ENCODE data around the gene ATN1.

The ATN1 gene

DNA sequence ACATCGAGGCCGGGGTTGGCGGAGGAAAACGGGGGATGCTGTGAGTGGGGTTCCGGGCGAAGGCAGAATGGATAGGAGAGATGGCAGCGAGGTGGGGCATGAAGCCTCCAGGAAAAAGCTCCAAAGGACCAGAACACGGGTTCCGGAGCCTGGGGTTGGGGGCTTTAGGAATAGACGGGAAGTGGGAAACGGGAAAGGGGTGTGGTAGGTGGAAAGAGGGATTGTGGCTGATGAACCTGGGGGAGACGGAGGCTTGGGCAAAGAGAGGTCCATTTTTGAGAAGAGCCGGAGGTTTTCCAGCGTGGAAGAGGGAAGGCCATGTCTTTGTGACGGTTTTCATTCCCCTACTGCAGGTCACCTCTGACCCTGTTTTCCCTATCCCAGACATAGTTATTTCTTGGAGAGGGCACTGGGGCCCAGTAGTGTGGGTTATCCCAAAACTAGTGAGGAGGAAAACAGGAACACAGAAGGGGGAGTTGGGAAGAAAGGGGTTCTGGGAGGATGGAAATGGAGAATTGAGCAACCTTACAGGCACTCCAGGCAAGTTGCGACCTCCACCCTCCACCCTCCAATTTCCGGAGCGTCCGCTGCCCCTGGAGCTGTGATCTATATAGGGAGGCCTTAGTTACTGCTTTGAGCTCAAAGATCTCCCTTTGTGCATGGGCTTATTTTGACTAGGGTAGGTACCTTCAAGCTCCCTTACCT, 1.1 kb downstream of the ATN1 start:
- DNase-seq, result no peak

DNA sequence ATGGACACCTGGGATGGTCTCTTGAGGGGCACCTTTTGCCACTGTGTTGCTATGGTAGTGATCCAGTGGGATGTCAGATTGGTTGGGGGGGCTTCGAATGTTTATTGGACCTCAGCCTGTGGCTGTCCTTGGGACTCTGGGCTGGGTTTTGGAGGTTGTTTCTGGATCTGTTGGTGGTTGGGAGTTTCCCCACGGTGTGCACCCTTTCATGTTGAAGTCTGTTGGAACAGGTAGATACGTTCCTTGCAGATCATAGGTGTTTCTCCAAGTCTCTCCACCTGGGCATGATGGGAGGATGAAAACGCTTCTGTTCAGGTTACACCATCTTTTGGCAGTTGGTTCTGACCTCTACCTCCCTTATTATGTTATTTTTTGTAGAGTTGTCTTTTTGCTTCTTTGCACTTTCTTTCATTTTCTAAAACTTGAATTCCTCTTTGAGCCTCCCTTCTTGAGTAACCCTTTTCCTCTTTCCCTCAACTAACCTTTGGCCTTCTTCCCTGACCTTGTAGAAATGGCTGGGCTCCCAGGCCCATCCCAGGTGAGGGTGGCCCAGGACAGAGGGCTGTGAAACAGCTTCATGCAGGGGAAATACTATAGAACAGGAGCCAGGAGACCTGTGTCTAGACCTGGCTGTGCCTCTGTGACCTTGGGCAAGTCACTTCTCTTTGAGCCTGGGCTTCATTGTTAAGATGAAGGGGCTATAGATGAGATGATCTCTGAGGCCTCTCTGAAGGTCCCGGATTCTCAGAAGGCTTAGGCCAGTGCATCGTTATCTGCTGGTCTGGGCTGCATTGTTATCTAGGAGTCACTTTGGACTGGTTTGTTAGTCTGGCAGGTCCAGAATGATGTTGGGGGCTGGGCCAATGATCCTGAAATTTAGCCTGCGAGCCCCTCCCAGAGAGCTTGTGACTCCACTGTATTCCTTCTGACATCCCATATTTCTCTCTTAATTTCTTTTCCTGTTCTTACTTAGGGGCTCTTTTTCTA, 2.0 kb downstream of the ATN1 start:
- DNase-seq, result no peak

DNA sequence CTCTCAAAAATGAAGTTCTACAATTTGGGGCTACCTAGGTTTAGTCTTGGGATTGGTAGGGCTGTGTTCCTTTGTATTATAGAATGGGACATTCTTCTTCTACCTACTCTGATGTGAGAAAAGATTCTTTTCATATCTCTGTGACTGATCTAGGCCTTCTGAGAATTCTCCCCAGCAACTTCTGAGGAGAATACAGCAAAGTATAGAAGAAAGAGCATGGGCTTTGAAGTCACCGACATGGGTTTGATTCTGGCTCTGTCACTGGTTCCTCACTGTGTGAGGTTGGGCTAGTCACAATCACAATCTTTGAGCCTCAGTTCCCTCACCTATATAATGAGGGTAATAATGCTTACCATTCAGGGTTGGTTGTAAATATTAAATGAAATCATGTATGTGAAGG, 5.0 kb downstream of the ATN1 start:
- no peak for DNase-seq

DNA sequence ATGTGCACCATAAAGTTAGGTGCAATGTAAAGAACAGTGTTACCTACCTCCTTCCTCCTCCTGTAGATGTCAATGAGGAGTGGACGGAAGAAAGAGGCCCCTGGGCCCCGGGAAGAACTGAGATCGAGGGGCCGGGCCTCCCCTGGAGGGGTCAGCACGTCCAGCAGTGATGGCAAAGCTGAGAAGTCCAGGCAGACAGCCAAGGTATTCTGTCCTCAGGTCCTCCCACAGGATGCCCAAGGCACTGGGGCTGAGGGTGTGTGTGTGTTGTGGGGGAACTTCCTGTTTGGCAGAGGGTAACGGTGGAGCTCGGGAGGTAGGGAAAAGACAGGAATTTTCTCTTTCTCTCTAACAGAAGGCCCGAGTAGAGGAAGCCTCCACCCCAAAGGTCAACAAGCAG, 6.4 kb downstream of the ATN1 start:
- DNase-seq, result no peak

DNA sequence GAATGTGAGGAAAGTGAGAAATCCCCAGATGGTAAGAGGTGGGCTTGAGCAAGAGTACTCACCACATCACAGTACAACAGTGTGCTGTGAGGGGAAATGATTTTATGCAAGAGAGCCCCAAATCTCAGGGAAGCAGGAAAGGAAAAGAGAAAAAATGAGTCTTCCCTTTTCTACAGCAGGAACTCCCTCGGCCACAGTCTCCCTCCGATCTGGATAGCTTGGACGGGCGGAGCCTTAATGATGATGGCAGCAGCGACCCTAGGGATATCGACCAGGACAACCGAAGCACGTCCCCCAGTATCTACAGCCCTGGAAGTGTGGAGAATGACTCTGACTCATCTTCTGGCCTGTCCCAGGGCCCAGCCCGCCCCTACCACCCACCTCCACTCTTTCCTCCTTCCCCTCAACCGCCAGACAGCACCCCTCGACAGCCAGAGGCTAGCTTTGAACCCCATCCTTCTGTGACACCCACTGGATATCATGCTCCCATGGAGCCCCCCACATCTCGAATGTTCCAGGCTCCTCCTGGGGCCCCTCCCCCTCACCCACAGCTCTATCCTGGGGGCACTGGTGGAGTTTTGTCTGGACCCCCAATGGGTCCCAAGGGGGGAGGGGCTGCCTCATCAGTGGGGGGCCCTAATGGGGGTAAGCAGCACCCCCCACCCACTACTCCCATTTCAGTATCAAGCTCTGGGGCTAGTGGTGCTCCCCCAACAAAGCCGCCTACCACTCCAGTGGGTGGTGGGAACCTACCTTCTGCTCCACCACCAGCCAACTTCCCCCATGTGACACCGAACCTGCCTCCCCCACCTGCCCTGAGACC, 7.8 kb downstream of the ATN1 start:
- no peak for DNase-seq

DNA sequence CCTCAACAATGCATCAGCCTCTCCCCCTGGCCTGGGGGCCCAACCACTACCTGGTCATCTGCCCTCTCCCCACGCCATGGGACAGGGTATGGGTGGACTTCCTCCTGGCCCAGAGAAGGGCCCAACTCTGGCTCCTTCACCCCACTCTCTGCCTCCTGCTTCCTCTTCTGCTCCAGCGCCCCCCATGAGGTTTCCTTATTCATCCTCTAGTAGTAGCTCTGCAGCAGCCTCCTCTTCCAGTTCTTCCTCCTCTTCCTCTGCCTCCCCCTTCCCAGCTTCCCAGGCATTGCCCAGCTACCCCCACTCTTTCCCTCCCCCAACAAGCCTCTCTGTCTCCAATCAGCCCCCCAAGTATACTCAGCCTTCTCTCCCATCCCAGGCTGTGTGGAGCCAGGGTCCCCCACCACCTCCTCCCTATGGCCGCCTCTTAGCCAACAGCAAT, 8.5 kb downstream of the ATN1 start:
- DNase-seq, result no peak

DNA sequence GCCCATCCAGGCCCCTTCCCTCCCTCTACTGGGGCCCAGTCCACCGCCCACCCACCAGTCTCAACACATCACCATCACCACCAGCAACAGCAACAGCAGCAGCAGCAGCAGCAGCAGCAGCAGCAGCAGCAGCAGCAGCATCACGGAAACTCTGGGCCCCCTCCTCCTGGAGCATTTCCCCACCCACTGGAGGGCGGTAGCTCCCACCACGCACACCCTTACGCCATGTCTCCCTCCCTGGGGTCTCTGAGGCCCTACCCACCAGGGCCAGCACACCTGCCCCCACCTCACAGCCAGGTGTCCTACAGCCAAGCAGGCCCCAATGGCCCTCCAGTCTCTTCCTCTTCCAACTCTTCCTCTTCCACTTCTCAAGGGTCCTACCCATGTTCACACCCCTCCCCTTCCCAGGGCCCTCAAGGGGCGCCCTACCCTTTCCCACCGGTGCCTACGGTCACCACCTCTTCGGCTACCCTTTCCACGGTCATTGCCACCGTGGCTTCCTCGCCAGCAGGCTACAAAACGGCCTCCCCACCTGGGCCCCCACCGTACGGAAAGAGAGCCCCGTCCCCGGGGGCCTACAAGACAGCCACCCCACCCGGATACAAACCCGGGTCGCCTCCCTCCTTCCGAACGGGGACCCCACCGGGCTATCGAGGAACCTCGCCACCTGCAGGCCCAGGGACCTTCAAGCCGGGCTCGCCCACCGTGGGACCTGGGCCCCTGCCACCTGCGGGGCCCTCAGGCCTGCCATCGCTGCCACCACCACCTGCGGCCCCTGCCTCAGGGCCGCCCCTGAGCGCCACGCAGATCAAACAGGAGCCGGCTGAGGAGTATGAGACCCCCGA, 9.1 kb downstream of the ATN1 start:
- peak; percentile 76 for DNase-seq

DNA sequence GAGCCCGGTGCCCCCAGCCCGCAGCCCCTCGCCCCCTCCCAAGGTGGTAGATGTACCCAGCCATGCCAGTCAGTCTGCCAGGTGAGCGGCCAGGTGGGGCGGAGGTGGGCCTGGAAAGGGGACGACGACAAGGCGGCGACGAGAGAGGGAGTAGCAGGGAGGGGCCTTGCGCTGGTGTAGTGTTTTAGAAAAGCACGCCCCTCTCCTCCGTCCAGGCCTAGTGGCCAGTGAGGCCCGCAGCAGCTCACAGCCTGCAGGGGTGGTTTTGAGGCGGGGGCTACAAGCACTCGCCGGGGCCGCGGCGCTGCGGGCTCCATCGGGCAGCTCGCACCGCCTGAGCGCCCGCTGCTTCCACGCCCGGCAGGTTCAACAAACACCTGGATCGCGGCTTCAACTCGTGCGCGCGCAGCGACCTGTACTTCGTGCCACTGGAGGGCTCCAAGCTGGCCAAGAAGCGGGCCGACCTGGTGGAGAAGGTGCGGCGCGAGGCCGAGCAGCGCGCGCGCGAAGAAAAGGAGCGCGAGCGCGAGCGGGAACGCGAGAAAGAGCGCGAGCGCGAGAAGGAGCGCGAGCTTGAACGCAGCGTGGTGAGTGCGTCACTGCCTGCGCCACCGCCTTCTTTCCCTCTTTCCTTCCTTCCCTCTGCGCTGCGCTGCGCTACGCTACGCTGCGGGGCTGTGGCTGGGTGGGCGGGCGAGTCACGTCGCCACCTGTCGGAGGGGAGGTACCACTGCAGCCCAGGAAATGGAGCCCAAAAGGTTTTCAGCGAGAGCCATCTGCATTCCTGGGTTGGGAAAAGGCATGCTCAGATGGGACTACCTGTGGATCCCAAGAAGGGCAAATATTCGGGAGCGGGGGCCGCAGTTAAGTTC, 10.0 kb downstream of the ATN1 start:
- peak; percentile 98 for DNase-seq

DNA sequence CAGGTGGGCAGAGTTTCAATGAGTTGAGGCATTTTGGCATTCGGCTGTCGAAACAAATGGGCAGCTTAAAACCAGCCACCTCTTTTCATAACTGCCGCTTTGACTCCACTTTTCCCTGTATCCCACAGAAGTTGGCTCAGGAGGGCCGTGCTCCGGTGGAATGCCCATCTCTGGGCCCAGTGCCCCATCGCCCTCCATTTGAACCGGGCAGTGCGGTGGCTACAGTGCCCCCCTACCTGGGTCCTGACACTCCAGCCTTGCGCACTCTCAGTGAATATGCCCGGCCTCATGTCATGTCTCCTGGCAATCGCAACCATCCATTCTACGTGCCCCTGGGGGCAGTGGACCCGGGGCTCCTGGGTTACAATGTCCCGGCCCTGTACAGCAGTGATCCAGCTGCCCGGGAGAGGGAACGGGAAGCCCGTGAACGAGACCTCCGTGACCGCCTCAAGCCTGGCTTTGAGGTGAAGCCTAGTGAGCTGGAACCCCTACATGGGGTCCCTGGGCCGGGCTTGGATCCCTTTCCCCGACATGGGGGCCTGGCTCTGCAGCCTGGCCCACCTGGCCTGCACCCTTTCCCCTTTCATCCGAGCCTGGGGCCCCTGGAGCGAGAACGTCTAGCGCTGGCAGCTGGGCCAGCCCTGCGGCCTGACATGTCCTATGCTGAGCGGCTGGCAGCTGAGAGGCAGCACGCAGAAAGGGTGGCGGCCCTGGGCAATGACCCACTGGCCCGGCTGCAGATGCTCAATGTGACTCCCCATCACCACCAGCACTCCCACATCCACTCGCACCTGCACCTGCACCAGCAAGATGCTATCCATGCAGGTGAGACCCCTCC, 10.8 kb downstream of the ATN1 start:
- DNase-seq, result no peak

DNA sequence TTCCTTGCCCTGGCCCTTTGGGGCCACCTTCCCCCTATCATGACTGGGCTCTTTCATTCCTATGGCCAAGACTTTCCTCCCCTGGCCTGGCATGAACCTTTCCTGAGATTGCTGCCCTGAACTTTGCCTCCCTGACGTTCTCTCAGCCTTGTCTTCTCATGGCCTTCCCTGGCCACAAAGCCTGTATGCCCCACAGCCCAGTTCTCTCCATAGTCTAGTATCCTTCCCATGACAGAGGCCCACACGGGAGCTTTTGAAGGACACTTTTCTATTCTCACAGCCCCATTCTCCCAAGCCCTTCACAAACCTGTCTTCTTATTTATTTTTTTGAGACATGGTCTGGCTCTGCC, 11.4 kb downstream of the ATN1 start:
- no peak for DNase-seq

DNA sequence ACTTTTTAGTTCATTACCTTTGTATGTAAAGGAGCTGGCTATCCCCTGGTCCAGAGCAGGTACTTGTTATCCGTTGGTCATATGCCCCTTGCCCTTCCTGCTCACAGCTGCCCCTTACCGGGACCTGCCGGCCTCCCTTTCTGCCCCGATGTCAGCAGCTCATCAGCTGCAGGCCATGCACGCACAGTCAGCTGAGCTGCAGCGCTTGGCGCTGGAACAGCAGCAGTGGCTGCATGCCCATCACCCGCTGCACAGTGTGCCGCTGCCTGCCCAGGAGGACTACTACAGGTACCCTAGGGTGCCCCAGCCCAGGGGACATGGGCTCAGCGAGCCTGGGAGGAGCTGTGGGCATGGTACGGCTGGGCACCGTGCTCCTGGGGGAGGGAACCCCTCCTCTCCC, 13.5 kb downstream of the ATN1 start:
- DNase-seq, result no peak

DNA sequence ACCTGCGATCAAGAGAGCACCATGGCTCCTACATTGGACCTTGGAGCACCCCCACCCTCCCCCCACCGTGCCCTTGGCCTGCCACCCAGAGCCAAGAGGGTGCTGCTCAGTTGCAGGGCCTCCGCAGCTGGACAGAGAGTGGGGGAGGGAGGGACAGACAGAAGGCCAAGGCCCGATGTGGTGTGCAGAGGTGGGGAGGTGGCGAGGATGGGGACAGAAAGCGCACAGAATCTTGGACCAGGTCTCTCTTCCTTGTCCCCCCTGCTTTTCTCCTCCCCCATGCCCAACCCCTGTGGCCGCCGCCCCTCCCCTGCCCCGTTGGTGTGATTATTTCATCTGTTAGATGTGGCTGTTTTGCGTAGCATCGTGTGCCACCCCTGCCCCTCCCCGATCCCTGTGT, 14.0 kb downstream of the ATN1 start:
- no peak for DNase-seq

DNA sequence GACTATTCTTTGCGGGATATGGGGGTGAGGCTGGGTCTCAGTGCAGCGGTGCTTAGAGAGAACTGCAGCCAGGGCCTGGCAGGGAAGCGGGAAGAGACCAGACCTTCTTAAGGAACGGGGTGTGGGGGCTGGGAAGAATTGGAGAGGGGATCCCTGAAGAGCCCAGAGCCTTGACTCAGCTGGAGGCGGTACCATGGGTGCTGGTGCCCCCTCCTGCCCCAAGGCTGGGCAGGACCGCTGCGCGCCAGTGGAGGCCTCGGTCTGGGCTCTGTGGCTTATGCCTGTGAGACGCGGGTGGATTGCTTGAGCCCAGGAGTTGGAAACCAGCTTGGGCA, 14.5 kb downstream of the ATN1 start:
- DNase-seq, result no peak

DNA sequence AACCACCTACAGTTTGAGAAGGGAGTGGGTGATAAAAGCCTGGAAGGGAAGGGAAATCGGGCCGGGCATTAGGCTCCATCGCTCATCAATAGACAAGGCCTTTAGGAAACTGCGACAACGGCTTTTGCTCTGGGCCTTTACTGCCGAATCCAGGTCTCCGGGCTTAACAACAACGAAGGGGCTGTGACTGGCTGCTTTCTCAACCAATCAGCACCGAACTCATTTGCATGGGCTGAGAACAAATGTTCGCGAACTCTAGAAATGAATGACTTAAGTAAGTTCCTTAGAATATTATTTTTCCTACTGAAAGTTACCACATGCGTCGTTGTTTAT, 15.6 kb downstream of the ATN1 start:
- DNase-seq, result peak; percentile 99

DNA sequence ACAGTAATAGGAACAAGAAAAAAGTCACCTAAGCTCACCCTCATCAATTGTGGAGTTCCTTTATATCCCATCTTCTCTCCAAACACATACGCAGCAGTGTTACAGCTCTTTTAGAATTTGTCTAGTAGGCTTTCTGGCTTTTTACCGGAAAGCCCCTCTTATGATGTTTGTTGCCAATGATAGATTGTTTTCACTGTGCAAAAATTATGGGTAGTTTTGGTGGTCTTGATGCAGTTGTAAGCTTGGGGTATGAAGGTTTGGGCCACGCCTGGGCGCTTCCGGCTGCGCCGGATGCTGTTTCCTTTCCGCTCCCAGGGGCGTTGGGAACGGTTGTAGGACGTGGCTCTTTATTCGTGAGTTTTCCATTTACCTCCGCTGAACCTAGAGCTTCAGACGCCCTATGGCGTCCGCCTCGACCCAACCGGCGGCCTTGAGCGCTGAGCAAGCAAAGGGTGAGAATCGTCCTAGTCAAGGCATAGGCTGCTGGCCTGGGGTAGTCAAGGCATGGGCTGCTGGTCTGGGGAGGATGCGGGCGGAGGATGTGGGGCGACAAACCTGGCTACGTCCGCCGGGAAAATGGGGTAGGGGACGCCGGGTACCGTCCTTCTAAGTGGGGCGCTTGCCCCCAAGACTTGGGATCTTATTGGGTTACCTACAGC, 16.1 kb downstream of the ATN1 start, which contains the start of the genes C12orf57 and RNU7-1:
Gene C12orf57 (plus strand): TSS at position 301 of the 659 bp plus-strand sequence. CDS start 100 bp downstream, at position 401.
Gene RNU7-1 (plus strand): TSS at position 95 of the 659 bp plus-strand sequence.
- peak; percentile 99 for DNase-seq

DNA sequence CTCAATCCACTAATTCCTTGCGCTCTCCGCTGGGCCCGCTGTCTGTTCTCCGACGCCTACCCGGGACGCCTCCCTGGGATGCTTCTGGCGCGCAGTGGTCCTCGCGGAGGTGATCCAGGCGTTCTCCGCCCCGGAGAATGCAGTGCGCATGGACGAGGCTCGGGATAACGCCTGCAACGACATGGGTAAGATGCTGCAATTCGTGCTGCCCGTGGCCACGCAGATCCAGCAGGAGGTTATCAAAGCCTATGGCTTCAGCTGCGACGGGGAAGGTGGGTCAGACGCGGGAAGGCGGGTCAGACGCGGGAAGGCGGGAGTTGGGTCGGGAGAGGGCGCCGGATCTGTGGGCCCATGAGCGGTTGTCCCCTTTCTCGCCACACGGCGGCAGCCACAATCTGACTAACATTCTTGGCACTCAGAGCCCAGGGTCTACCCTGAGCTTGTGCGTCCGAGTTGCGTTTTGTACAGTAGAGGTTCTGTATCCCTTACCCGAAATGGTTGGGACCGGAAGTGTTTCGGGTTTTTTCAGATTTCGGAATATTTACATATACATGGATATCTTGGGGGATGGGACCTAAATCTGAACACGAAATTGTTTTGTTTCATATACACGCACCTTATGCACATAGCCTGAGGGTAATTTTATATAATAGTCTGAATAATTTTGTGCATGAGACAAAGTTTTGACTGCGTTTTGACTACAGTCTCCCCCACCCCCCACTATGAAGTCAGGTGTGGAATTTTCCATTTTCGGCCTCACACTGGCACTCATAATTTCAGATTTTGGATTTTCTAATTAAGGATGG, 16.8 kb downstream of the ATN1 start:
- DNase-seq, result peak; percentile 97

DNA sequence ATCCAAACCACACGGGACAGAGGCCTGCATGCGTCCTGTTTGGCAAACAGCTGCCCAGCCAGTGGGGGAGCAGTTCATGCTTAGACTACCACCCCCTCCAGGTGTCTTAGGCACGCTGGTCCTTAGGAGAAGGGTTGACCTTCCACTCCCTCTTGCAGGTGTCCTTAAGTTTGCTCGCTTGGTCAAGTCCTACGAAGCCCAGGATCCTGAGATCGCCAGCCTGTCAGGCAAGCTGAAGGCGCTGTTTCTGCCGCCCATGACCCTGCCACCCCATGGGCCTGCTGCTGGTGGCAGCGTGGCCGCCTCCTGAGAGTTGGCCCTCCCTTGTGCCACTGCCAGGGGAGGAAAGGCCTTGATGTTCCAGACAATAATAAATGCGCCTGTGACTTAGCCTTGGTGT, 17.9 kb downstream of the ATN1 start:
- DNase-seq, result no peak

DNA sequence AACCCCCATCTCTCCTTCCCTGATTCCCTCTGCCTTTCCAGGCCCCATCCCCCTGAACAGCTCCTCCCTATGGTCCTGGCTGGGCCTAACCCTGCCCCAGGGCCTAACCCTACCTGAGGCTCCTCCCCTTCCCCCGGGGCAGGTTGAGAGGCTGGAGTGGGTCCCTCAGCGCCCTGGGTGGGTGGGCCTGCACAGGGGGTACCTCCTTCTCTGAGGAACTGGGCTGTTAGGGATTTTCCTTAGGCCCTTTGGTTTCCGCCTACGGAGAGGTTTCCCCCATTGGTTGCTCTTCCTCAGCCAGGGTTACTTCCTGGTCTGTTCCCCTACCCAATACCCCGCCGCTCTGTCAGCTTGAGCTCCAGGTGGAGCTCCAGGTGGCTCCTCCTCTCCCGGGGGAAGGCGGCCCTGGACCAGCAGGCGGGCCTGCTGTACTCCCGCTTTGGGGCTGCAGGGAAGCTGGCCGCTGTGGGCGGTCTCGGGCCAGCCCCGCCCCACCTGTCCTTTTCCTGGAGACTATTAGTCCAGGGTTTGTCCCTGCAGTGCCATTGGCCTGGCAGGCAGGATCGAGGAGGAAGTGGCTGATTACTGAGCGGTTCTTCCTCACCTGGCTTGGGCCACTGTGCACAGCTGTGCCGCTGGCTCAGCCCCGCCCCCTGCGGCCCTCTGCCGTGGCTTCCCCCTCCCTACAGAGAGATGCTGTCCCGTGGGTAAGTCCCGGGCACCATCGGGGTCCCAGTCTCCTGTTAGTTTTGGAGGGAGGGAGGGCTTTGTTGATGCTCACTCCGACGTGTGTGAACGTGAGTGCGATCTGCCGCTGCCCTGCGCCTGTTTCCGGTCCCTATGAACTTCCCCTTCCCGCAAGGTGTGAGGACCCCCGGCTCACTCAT, 18.5 kb downstream of the ATN1 start:
- DNase-seq, result no peak
